Measurements from ENCODE around the gene GMEB1.
"Not testable (repeated sequence)": the region's sequence is repeated elsewhere in the genome, so short reads cannot be mapped to it uniquely, and the experiment has no call there.

Gene GMEB1

DNA sequence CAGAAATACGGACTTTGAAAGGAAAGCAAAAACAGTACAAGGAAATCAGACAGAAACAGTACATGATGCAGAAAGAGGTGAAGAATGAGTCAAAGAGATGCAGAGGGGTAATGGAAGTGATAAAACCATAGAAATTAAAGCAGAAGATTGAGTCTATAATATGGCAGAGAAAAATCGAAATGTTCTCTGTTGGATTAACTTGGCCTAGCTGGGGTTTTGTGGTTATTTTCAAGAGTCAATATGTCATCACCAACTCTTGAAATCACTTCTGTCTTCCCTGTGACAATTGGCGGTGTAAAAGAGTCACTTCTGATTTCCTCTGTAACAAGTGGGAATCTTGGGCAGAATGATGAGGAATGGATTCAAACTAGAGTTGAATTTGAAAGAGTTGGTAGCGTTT is 75.6 kb downstream of the GMEB1 start:
- no peak for DNase-seq (ENCODE audit: low read depth in 1 of 2, low spot score in 1 of 2)

DNA sequence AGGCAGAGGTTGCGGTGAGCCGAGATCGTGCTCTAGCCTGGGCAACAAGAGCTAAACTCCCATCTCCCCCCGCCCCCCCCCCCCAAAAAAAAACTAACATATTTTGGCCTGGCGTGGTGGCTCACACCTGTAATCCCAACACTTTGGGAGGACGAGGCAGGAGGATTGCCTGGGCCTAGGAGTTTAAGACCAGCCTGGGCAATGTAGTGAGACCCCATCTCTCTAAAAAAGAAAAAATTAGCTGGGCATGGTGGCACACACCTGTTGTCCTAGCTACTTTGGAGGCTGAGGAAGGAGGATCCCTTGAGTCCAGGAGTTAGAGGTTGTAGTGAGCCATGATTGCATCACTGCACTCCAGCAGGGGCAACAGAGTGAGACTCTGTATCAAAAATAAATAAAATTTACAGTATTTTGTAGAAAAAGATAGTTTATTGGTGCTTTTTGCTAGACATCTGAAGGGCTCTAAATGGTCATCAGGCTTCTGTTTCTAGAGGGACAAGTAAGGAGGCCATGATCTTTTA is 77.1 kb downstream of the GMEB1 start:
- DNase-seq (ENCODE audit: low read depth in 1 of 2, low spot score in 1 of 2) = no peak

DNA sequence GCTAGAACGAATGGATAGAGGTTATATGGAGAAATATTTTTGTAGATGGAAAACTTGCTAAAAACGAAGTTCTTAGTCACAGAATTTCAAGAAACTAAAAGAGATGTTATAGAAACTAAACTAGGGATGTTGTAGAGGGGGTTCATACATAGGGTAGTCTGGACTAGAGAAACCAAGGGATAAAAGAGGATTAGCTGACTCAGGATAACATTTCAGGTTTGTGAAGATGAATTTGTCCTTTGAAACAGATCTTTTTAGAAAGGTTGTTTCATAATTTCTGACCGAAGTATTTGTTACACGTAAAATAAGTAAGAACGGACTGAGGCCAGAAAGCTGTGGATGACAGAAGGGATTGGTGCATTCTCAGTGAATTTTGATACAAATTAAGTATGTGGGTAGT is 81.7 kb downstream of the GMEB1 start:
- DNase-seq (ENCODE audit: low read depth in 1 of 2, low spot score in 1 of 2) = no peak

DNA sequence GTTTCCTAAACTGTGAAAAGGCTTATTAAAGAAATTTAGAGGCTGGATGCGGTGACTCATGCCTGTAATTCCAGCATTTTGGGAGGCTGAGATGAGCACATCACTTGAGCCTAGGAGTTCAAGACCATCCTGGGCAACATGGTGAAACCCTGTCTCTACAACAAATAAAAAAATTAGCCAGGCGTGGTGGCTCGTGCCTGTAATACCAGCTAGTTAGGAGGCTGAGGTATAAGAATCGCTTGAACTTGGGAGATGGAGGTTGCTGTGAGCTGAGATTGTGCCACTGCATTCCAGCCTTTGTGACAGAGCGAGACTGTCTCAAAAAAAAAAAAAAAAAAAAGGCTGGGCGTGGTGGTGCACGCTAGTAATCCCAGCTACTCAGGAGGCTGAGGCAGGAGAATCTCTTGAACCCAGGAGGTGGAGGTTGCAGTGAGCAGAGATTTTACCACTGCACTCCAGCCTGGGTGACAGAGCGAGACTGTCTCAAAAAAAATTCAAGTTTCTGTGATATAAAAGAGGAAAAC is 82.2 kb downstream of the GMEB1 start:
- DNase-seq (ENCODE audit: low read depth in 1 of 2, low spot score in 1 of 2) = not testable (repeated sequence)

DNA sequence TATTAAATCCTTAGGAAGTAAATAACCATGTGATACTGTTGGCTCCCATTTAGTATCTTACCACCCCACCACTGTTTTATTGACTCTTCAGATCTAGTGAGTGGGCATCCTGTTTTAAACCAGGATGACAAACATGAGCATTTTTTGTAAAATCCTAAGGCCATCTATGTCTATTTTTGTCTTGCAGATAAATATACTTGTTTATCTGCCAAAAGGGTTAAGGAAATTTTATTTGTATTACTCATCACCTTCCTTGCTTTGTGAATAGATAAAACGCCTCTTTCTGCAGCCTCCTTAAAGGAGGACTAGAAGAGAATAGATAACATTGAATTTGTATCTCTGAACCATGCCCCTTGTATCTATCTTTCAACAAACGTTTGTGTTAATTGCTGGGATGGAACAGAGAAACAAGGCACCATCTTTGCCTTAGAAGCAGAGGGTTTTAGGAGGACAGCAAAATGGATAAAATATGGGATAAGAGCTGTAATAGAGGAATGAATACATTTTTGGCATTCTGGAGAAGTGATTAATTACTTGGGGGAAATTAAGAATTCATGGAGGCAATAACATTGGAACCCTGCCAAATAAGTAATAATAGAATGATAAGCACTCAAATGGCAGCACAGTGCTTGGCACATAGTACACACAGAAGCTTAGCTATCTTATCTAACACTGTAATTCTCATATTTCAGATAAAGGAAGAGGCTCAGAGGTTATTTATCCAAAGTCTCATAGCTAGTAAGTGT is 82.9 kb downstream of the GMEB1 start:
- DNase-seq (ENCODE audit: low read depth in 1 of 2, low spot score in 1 of 2) = no peak

DNA sequence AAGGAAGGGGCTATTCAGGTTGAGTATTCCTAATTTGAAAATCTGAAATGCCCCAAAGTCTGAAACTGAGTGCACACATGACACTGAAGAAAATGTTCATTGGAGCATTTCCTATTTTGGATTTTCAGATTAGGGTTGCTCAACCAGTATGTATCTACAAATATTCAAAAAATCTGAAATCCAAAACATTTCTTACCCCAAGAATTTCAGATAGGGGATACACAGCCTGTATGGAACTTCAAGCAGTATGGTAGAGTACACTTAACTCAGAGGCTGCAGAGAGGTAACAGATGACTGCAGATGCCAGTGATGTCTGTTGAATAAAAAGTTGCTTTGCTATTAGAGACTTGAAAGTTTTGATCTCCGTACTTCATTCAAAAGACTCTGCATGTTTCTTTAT is 87.1 kb downstream of the GMEB1 start:
- DNase-seq (ENCODE audit: low read depth in 1 of 2, low spot score in 1 of 2) = no peak

DNA sequence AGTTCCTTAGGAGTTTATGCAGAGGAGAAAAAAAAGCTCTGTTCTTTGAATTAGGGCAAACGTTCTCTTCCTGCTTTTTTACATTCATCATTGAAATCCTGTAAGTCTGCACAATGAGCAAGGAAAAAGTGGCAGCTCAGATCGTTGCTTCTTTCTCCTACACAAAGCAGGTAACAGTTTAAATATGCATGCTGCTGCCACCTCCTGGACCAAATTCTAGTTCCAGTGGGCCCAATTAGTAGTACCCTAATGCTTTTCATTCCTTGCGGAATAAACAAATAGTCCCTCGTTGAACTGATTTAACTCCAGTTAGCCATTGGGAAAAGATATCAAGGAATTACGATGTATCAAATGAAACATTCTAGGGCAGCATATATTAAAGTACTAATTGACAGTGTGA is 88.3 kb downstream of the GMEB1 start:
- no peak for DNase-seq (ENCODE audit: low read depth in 1 of 2, low spot score in 1 of 2)

DNA sequence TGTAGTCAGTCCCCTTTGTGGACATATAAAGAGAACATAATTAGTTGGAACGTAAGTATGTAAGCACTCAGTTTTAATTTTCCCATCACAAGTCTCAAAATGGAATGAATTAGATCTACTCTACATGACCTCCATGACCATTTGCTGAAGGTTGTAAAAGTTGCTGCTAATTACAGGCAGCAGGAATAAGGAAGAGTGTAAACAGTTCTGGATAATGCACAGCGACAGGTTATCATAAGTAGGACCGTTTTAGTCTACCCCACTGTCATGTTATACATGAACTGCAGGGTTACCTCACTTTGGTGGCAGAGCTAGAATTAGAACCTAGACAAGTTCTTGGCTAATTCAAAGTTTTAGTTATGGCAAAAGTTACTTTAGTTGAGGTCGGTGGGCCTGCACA is 89.8 kb downstream of the GMEB1 start:
- no peak for DNase-seq (ENCODE audit: low read depth in 1 of 2, low spot score in 1 of 2)

DNA sequence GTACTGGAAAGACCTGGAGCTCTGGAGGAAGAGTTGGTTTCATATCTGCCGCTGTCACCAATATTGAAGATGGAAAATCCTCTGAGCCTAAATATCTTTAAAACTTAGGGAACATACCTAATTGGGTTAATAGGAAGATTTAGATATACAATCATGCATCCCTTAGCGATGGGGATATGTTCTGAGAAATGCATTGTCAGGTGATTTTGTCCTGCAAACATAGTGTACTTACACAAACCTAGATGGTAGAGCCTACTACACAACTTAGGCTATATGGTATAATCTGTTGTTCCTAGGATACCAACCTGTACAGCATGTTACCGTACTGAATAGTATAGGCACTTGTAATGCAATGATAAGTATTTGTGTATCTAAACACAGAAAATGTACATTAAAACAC is 90.7 kb downstream of the GMEB1 start:
- no peak for DNase-seq (ENCODE audit: low read depth in 1 of 2, low spot score in 1 of 2)

DNA sequence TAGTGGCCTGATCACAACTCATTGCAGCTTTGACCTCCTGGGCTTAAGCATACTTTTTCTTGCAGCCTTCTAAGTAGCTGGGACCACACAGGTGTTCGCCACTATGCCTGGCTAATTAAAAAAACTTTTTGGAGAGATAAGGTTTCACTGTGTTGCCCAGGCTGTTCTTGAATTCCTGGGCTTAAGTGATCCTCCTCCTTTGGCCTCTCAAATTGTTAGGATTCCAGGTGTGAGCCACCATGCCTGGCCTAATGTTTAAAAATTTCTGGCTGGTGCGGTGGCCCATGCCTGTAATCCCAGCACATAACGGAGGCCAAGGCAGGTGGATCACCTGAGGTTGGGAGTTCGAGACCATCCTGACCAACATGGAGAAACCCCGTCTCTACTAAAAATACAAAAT is 92.6 kb downstream of the GMEB1 start:
- DNase-seq (ENCODE audit: low read depth in 1 of 2, low spot score in 1 of 2) = no peak

DNA sequence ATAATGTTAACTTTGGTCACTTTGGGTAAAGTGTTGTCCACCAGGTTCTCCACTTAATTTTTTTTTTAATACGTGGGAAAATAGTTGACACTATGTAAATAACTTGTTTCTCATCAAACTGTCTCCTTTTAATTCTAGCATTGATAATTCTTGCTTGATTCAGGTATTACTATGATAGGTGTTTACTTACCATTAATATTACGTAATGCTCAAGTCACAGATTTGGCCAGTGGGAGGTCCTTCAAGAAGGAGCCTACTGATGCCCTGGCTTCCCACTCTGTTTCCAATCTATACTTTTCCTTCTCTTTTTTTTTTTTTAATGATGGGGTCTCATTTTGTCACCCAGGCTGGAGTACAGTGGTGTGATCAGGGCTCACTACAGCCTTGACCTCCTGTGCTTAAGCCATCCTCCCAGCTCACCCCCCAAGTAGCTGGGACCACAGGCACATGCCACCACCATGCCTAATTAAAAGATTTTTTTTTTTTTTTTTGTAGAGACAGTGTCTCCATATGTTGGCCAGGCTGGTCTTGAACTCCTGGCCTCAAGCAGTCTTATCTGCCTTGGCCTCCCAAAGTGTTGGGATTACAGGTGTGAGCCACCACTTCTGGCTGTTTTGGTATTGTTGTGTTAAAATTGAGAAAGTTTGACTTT is 98.1 kb downstream of the GMEB1 start:
- no peak for DNase-seq (ENCODE audit: low read depth in 1 of 2, low spot score in 1 of 2)
